HG03039 (cell line): ENCODE results near the gene SGCA.

Experiments
- ATAC-seq: cut with Tn5 transposase; IDR thresholded peaks from one replicate; pipeline ENCODE4 v1.9.1; 2021; ENCODE audit warnings: mild to moderate bottlenecking, moderate library complexity; ENCODE audit not compliant: unreplicated experiment

Gene SGCA

GRCh38 chr17:50180620-50181019 is 14.8 kb downstream of the SGCA start:
- no peak for ATAC-seq

- no peak for ATAC-seq
Observed at GRCh38 chr17:50181144-50181543, 15.3 kb downstream of the SGCA start.

- no peak for ATAC-seq
Observed at GRCh38 chr17:50181591-50182560, 16.1 kb downstream of the SGCA start.

- no peak for ATAC-seq
Observed at GRCh38 chr17:50182783-50183420, 17.1 kb downstream of the SGCA start.

- ATAC-seq, result no peak
Observed at GRCh38 chr17:50183421-50183994, 17.7 kb downstream of the SGCA start.

- no peak for ATAC-seq
Observed at GRCh38 chr17:50184064-50184463, 18.3 kb downstream of the SGCA start.

GRCh38 chr17:50184611-50185398 is 19.0 kb downstream of the SGCA start:
- ATAC-seq, result no peak

GRCh38 chr17:50185631-50186471 is 20.0 kb downstream of the SGCA start:
- no peak for ATAC-seq

- no peak for ATAC-seq
Observed at GRCh38 chr17:50186661-50187393, 21.0 kb downstream of the SGCA start.

GRCh38 chr17:50187394-50187725 is 21.6 kb downstream of the SGCA start:
- no peak for ATAC-seq

- ATAC-seq, result no peak
Observed at GRCh38 chr17:50187751-50188530, 22.1 kb downstream of the SGCA start.

- no peak for ATAC-seq
Observed at GRCh38 chr17:50188531-50188920, 22.7 kb downstream of the SGCA start.

- ATAC-seq, result no peak
Observed at GRCh38 chr17:50188921-50189549, 23.2 kb downstream of the SGCA start.

GRCh38 chr17:50189550-50190292 is 23.9 kb downstream of the SGCA start:
- ATAC-seq, result no peak

- no peak for ATAC-seq
Observed at GRCh38 chr17:50190293-50190602, 24.4 kb downstream of the SGCA start.

GRCh38 chr17:50190603-50191358 is 25.0 kb downstream of the SGCA start:
- no peak for ATAC-seq
